ENCODE results near the gene PPP1R13L. TPM values are rescaled to one million over a fixed set of nuclear protein-coding genes. Genes with fewer than 3 reads are reported as not detected.

Gene PPP1R13L
- total RNA-seq, 4 donors from 2014 or later = 10.0 to 27.9 (median 17.1) TPM

- Histone ChIP-seq H3K27me3 (no peaks in the 10 kb centered on the region), H3K36me3 (peaks cover 0 to 52% (median 0%) of the 10 kb centered on the region in 3 donors), H3K9me3 (no peaks in the 10 kb centered on the region), H3K4me1 (peaks cover 0 to 45% (median 19%) of the 10 kb centered on the region in 4 donors), H3K27ac (peak overlapping the region in 2 of 4 donors; percentile 41 to 89), H3K4me3 (no peak overlapping the region)
- WGBS, 2 donors = 74 to 81% methylated on average over 6 of the region's 6 CpGs
- DNase-seq (ENCODE audit: low spot score in 2 of 2) = no peak
- TF ChIP-seq EP300 (IDR thresholded peaks at IDR 0.05) (no peak), POLR2A (IDR thresholded peaks at IDR 0.05) (no peak)
- TF ChIP-seq, protein P1, sequence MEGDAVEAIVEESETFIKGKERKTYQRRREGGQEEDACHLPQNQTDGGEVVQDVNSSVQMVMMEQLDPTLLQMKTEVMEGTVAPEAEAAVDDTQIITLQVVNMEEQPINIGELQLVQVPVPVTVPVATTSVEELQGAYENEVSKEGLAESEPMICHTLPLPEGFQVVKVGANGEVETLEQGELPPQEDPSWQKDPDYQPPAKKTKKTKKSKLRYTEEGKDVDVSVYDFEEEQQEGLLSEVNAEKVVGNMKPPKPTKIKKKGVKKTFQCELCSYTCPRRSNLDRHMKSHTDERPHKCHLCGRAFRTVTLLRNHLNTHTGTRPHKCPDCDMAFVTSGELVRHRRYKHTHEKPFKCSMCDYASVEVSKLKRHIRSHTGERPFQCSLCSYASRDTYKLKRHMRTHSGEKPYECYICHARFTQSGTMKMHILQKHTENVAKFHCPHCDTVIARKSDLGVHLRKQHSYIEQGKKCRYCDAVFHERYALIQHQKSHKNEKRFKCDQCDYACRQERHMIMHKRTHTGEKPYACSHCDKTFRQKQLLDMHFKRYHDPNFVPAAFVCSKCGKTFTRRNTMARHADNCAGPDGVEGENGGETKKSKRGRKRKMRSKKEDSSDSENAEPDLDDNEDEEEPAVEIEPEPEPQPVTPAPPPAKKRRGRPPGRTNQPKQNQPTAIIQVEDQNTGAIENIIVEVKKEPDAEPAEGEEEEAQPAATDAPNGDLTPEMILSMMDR (IDR thresholded peaks at IDR 0.05) = no peak
These were observed 17.2 kb upstream of the PPP1R13L start for GRCh38 chr19:45421947-45422498.

GRCh38 chr19:45420871-45421270 is 16.0 kb upstream of the PPP1R13L start:
- H3K27ac ChIP-seq = no peak overlapping the region
- 80 to 87% methylated on average over 6 of the region's 6 CpGs for WGBS, 2 donors
- H3K4me3 ChIP-seq = no peak overlapping the region
- H3K4me1 ChIP-seq = peaks cover 0 to 54% (median 19%) of the 10 kb centered on the region in 4 donors
- TF ChIP-seq, protein P1 (IDR thresholded peaks at IDR 0.05) = no peak
- no peak for TF ChIP-seq EP300 (IDR thresholded peaks at IDR 0.05)
- TF ChIP-seq POLR2A (IDR thresholded peaks at IDR 0.05) = no peak
- DNase-seq (ENCODE audit: low spot score in 2 of 2) = no peak
- H3K27me3 ChIP-seq = no peaks in the 10 kb centered on the region
- H3K9me3 ChIP-seq = no peaks in the 10 kb centered on the region
- H3K36me3 ChIP-seq = peaks cover 0 to 63% (median 0%) of the 10 kb centered on the region in 3 donors

DNA sequence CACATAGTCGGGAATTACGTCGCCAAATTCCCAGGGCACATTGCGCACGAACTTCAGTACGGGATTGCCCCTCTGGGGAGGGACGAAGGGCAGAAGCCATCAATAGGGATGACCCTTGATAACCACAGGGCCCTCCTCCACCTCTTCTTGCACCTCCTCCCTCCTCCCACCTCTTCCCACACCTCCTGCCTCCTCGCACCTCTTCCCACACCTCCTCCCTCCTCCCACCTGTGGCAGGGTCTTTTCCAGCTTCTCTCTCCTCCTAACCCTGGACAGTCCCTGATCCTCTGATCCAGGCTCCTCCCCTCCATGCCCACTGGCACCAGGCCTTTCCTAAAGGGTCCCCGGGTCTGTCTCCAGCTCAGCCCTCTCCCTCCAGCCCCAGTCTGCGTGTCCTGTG is 15.5 kb upstream of the PPP1R13L start:
- H3K27ac ChIP-seq = peak overlapping the region in 2 of 4 donors; percentile 13 to 53
- H3K4me1 ChIP-seq = peaks cover 0 to 52% (median 17%) of the 10 kb centered on the region in 4 donors
- 69 to 78% methylated on average over 5 to 10 of the region's 10 CpGs for WGBS, 2 donors
- H3K9me3 ChIP-seq = no peaks in the 10 kb centered on the region
- H3K4me3 ChIP-seq = no peak overlapping the region
- DNase-seq (ENCODE audit: low spot score in 2 of 2) = no peak
- H3K27me3 ChIP-seq = no peaks in the 10 kb centered on the region
- TF ChIP-seq, protein P1 (IDR thresholded peaks at IDR 0.05) = no peak
- TF ChIP-seq POLR2A (IDR thresholded peaks at IDR 0.05) (no peak), EP300 (IDR thresholded peaks at IDR 0.05) (no peak)
- H3K36me3 ChIP-seq = peaks cover 0 to 68% (median 0%) of the 10 kb centered on the region in 3 donors

GRCh38 chr19:45419895-45420294 is 15.0 kb upstream of the PPP1R13L start:
- peaks cover 0 to 71% (median 0%) of the 10 kb centered on the region in 3 donors for H3K36me3 ChIP-seq

GRCh38 chr19:45419396-45419795 is 14.5 kb upstream of the PPP1R13L start:
- Histone ChIP-seq H3K27ac (peak overlapping the region in 1 of 4 donors; percentile 53), H3K4me1 (peaks cover 0 to 42% (median 10%) of the 10 kb centered on the region in 4 donors), H3K9me3 (no peaks in the 10 kb centered on the region), H3K4me3 (no peak overlapping the region), H3K36me3 (peaks cover 0 to 76% (median 0%) of the 10 kb centered on the region in 3 donors), H3K27me3 (no peaks in the 10 kb centered on the region)
- WGBS, 2 donors = 64 to 72% methylated on average over 4 of the region's 4 CpGs
- TF ChIP-seq, protein P1 (IDR thresholded peaks at IDR 0.05) = no peak
- TF ChIP-seq POLR2A (IDR thresholded peaks at IDR 0.05) (no peak), EP300 (IDR thresholded peaks at IDR 0.05) (no peak)
- DNase-seq (ENCODE audit: low spot score in 2 of 2) = no peak

More at GRCh38 chr19:45419895-45420294, 15.0 kb upstream of the PPP1R13L start:
- peak overlapping the region in 2 of 4 donors; percentile 13 to 53 for H3K27ac ChIP-seq
- 19 to 80% methylated on average over 1 to 3 of the region's 3 CpGs for WGBS, 2 donors
- no peaks in the 10 kb centered on the region for H3K27me3 ChIP-seq
- TF ChIP-seq, protein P1 (IDR thresholded peaks at IDR 0.05) = no peak
- TF ChIP-seq EP300 (IDR thresholded peaks at IDR 0.05) = no peak
- no peak overlapping the region for H3K4me3 ChIP-seq
- peaks cover 0 to 47% (median 14%) of the 10 kb centered on the region in 4 donors for H3K4me1 ChIP-seq
- no peaks in the 10 kb centered on the region for H3K9me3 ChIP-seq
- DNase-seq (ENCODE audit: low spot score in 2 of 2) = no peak
